NCI-H460 (cell line): ENCODE data around the gene ZFHX2. TPM values are rescaled to one million over a fixed set of nuclear protein-coding genes. Genes with fewer than 3 reads are reported as not detected.

Source experiments
- DNase-seq: peaks from one replicate; pipeline ENCODE4 v3.0.0-alpha.2; 2016; ENCODE audit warnings: low read depth; ENCODE audit errors: extremely low read depth
- total RNA-seq: library from RNA; depleted of rRNA; stranded (reverse); fragments of >200 nt; shearing (Covaris generic); gene quantifications from 2 replicates; pipeline ENCODE4 v1.2.3, GENCODE V29; 2014; rRNA removed

The ZFHX2 gene
- total RNA-seq, 1 experiment from 2014 or later, result 0.15 TPM

DNA sequence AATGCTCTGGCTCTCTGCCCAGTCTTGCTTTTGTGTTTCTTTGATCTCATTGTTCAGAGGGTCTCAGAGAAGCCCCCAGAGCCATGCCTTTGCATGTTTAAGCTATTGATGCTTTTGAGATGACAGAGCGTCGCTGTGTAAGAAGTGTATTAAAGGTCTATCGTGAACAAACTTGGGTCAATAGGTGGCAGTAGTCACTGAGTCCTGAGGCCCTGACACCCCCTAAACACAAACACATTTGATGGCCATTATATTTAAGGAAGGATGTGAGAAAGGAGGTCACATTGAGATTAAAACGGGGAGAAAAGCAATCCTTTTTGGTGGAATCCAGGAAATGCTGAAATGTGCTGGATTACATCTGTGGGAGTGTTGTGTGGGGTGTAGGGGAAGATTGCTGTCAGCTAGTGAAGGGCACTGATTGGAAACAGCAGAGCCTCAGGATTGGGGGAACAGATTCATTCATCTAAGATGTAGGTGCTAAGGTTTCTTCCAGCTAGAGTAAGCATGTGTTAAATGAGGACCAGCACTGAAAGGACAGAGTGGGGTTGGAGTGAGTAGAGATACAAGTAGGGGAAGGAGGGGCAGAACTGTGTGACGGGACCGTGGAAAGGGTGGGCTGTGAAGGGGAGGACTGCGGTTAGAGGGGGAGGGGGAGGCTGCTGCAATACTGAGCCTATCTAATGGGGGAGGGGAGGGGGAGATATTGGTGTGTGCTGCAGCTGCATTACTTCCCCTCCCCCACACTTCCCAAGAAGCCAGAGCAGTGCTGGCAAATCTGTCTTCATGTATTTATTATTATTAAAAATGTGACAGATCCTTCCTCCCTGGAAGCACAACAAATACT lies 69.4 kb downstream of the ZFHX2 start:
- DNase-seq, result no peak

GRCh38 chr14:23481362-23481970 lies 70.1 kb downstream of the ZFHX2 start:
- no peak for DNase-seq

DNA sequence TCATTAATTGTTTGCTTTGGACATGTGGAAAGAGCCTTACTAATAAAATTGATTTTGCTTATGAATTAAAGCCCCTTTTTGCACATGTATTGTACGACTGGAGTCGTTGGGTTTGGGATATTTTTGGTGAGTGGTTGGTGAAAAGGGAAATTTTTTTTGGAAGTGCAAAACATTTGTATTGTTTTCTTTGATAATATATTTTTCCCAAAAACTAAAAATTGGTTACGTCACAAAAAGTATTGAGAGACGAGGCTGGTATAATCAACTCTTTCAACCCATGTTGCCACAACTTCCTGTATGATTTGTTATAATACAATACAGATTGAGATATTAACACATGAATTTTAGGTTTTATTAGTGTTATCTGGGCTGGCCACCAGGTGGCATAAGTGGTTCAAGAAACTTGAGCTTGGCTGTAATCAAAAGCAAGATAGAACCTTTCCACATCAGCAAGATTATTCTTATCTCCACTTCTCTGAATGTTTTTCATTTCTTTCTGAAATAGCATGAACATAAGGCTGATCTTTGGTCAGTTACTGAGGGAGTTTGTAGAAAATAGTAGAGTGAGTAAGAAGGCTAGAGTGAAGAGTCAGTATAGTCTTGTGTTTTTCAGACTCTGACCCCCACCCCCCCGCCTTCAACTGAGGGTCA lies 73.3 kb downstream of the ZFHX2 start:
- DNase-seq, result peak; percentile 58

DNA sequence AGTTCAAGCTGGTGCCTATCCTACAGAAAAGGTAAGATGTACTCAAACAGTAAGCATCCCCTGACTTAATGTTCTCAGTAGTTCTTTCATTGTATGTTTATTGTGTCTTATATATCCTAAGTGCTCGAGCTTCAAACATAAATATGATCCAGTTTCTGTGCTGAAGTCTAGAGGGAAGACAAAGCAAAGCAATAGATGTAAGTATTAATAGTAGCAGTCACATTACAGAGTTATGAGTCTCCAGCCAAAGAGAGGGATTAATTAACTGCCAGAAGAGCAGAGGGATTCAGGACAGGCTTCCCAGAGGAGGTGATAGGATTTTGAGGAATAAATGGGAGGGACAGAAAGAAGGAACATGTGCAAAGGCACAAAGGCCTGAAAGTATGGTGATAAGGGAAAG lies 80.6 kb downstream of the ZFHX2 start:
- no peak for DNase-seq

Other genes starting within 250 kb of the ZFHX2 start
- 6.8 and 7.5 TPM in 2 replicates for gene PPP1R3E, start 248.9 kb downstream of the ZFHX2 start, total RNA-seq
- 21.2 and 25.9 TPM in 2 replicates for gene BCL2L2, start 244.9 kb downstream of the ZFHX2 start, total RNA-seq
- 70.8 and 90.2 TPM in 2 replicates for gene PABPN1, start 230.3 kb downstream of the ZFHX2 start, total RNA-seq
- gene SLC22A17, start 198.9 kb downstream of the ZFHX2 start, total RNA-seq, result 1.6 and 2.2 TPM in 2 replicates
- gene EFS, start 186.6 kb downstream of the ZFHX2 start, total RNA-seq, result 0.05 TPM in 1 of 2 replicates, not detected in the other
- gene IL25, start 179.0 kb downstream of the ZFHX2 start, total RNA-seq, result not detected in 2 replicates
- gene CMTM5, start 174.7 kb downstream of the ZFHX2 start, total RNA-seq, result not detected in 2 replicates
- gene MYH6, start 143.5 kb downstream of the ZFHX2 start, total RNA-seq, result not detected in 2 replicates
- not detected in 2 replicates for gene MYH7, start 116.1 kb downstream of the ZFHX2 start, total RNA-seq
- gene NGDN, start 82.1 kb downstream of the ZFHX2 start, total RNA-seq, result 95.6 and 99.4 TPM in 2 replicates
- 15.3 and 23.6 TPM in 2 replicates for gene THTPA, start 4.5 kb upstream of the ZFHX2 start, total RNA-seq
- gene AP1G2, start 16.0 kb upstream of the ZFHX2 start, total RNA-seq, result 28.7 and 45.2 TPM in 2 replicates
- not detected in 2 replicates for gene JPH4, start 27.0 kb upstream of the ZFHX2 start, total RNA-seq
- 0.69 and 0.84 TPM in 2 replicates for gene DHRS2, start 84.6 kb upstream of the ZFHX2 start, total RNA-seq